ENCODE results near the gene SNU13.
A peak's percentile ranks its signal among the peaks of the same experiment; 100 is the strongest.
"Not testable (repeated sequence)": the region's sequence is repeated elsewhere in the genome, so short reads cannot be mapped to it uniquely, and the experiment has no call there.

SNU13 gene

DNA sequence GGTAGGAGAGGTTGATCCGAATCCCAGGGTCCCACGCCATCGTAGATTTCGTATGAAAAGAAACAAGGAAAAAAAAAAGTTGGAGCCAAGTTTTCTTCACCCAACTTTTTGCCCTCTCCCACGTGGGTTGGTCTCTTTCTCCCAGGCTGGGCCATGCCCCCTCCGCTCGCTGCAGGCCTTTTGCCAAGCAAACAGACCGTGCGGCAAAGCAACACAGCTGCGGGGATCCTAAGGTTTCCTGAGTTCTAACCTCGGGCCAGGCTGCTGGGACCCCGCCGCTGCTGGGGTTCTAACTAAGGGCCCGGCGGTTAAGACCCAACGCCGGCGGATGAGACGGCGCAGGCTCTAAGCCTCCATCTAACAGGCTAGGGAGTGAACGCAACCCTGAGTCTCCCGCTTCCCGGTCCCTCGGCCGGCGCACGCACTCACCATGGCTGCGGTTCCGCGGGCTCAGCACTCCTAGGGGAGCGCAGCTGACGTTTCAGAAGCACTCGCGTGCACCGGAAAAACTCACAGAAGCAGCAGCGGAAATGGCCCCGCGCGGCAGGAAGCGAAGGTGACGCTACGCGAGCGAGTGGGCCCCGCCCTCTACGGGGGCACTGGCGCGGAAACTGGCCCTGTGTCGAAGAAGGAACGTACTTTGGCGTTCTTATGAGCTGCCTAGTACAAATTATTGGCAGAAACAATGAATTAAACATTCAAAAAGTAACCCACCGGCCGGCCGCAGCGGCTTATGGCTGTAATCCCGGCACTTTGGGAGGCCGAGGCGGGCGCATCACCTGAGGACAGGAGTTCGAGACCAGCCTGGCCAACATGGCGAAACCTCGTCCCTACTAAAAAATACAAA is at the start of gene SNU13:
SNU13 (minus strand) TSS at position 503 of the 847 bp plus-strand sequence; CDS start at position 432, 71 bp downstream.
- peak; percentile 90 for DNase-seq (ENCODE audit: low spot score)

- not testable (repeated sequence) for DNase-seq (ENCODE audit: low spot score)
These were observed 44.6 kb upstream of the SNU13 start for GRCh38 chr22:41733241-41733640.

DNA sequence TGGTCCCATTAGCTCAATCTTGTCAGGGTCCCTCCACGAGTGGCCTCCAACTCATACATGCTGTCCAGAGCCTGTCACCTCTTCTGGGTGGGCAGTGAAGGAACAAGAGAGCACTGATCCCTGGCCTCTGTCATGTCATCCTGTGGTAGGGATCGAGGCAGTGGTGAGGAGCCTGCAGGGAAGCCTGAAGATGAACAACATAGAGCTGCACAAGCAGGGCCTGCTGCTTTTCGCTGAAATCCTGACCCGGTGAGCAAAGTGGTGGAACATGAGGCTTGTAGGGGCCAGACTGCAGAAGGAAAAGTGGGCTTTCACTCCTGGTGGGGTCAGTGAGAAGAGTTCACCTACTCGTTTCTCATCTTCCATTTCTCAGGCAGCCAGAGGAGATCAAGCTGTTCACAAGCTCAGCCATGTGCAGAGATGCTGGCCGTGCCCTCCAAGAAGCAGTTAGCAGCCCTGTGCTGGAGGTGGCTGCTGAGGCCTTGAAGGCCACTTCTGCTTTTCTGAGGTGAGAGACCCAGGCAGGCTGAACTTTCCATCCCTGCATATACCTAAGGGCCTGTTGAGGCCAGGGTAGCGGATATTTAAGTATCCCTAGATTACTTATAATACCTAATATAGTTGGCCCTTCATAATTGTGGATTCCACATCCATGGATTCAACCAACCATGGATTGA is 43.6 kb upstream of the SNU13 start:
- DNase-seq (ENCODE audit: low spot score) = no peak

- no peak for DNase-seq (ENCODE audit: low spot score)
These were observed 42.9 kb upstream of the SNU13 start for GRCh38 chr22:41731609-41732008.

GRCh38 chr22:41725510-41726110 is 36.9 kb upstream of the SNU13 start:
- no peak for DNase-seq (ENCODE audit: low spot score)

DNA sequence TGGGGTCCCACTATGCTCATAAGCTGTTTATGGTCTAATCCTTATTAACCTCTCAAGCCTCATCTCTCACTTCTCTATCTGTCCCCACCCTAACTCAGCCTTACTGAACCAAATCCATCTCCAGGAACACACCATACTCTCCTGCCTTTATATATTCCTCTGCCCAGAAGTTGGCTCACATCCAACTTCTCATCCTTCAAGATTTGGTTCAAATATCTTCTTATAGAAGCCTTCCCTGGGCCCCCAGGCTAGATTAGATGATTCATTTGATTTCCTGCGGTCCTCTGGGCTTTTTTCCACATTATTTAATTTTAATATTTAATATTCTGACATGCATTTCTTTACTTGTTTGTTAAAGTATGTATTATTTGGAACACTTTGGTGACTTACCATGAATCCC is 33.8 kb upstream of the SNU13 start:
- DNase-seq (ENCODE audit: low spot score) = no peak

DNA sequence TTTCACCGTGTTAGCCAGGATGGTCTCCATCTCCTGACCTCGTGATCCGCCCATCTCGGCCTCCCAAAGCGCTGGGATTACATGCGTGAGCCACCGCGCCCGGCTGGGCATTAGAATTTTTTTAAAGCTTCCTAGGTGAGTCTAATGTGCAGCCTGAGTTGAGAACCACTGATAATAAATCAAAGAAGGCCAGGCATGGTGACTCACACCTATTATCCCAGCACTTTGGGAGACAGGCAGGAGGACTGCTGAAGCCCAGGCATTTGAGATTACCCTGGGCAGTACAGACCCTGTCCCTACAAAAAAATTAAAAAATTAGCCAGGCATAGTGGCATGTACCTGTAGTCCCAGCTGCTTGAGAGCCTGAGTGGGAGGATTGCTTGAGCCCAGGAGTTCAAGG is 24.3 kb upstream of the SNU13 start:
- DNase-seq (ENCODE audit: low spot score) = no peak

GRCh38 chr22:41709341-41709740 is 20.7 kb upstream of the SNU13 start:
- DNase-seq (ENCODE audit: low spot score) = no peak

DNA sequence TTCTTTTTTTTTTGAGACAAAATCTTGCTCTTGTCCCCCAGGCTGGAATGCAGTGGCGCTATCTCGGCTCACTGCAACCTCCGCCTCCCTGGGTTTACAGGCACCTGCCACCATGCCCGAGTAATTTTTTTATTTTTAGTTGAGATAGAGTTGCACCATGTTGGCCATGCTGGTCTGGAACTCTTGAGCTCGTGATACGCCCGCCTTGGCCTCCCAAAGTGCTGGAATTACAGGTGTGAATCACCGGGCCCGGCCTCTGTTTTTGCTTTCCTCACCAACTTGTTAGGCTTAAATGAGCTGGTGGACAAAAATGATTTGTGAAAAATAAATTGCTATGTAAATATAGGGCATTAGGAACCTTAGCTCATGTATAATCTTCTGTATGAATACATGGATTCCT is 14.1 kb upstream of the SNU13 start:
- DNase-seq (ENCODE audit: low spot score) = no peak

GRCh38 chr22:41700108-41700364 is 11.4 kb upstream of the SNU13 start:
- no peak for DNase-seq (ENCODE audit: low spot score)

GRCh38 chr22:41699264-41700107 is 10.8 kb upstream of the SNU13 start, which contains the start of gene MEI1:
TSS of gene MEI1 (plus strand) at chr22:41699503. CDS start at chr22:41699539, 36 bp downstream.
- DNase-seq (ENCODE audit: low spot score) = no peak

DNA sequence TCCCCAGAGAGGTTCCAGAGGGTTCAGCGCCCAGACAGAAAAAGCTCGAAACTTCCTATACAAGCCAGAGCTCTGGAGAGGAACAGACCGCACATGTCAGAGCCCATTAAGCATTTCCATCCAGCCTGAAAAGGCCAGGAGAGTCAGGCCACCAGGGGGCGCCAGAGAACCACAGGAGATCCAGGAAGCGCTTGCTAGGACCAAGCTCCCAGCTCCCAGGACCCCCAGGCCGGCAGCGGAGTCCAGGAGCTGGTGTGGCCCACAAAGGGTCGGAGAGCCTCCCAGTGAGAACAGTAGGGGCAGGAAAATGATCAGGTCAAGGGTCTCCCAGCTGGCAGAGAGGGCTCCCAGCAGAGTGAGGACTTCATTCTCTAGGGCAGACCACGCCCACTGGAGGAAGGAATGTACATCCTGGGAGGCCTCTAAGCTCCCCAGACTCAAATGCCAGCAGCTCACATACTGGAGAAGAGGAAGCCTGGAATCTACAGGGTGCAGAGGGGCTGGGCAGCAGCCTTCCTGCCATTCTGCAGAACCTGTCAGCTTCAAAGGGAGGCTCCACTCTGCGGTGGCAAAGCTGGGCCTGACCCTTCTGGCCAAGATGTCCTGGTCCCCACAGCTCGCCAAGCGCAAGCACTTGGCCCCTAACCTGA is 8.6 kb upstream of the SNU13 start:
- peak; percentile 96 for DNase-seq (ENCODE audit: low spot score)

DNA sequence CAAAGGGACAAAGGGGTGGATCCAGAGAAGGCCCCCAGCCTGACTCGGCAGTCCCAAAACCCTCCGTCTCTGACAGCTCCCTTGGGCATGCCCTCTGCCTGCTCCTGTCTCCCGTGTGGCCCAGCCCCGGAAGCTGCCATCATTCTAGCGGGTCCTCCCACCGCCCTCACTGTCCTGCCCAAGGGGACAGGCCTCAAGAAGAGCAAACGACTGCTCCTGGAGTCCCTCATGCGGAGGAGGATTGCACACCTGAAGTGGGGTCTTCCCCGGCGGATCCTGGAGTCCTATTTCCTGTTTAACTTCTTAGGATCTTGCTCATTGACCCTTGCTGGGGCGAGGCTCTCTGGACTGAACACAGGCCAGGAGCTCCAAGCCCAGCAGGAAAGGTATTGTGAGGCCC is 8.0 kb upstream of the SNU13 start:
- DNase-seq (ENCODE audit: low spot score) = no peak

DNA sequence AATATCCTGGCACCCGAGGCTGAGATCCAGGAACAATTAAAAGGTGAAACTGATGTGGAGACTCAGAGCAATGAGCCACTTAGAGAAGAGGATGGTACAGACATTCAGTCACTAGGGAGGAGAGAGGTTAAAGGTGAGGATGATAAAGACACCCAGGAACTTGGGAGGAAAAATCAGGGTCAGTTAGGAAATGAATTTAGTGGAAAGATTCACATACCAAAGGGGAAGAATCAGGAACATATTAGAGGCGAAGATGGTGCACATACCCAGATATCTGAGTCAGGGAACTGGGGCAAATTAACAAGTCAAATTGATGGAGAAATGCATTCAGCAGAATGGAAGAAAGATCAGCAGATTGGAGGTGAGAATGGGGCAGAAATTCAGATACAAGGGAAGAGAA is 6.5 kb upstream of the SNU13 start:
- no peak for DNase-seq (ENCODE audit: low spot score)

- no peak for DNase-seq (ENCODE audit: low spot score)
These were observed 1.8 kb upstream of the SNU13 start for GRCh38 chr22:41690476-41690875.

DNA sequence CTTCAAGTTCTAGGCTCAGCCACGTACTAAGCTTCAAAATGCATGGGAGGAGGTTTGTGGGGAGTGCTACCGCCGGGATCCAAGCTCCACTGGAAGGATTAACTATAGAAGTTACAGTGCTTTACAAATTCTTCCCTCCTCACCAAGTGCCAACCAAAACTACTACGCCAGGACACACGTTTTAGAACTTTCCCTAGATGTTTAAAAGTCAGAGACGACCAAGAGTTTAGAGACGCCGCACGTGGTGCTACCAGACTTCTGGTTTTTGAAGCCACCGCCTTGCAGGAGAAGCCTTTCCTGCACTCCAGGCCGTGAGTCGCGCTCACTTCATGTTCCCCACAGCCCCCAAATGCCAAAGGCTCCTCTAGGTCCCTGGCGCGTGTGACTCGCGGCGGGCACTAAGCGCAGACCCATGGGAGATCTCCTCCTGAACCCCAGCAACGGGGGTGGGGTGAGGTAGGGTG is 734 bp downstream of the SNU13 start:
- DNase-seq (ENCODE audit: low spot score) = no peak

- not testable (repeated sequence) for DNase-seq (ENCODE audit: low spot score)
These were observed 1.8 kb downstream of the SNU13 start for GRCh38 chr22:41686890-41687289.

DNA sequence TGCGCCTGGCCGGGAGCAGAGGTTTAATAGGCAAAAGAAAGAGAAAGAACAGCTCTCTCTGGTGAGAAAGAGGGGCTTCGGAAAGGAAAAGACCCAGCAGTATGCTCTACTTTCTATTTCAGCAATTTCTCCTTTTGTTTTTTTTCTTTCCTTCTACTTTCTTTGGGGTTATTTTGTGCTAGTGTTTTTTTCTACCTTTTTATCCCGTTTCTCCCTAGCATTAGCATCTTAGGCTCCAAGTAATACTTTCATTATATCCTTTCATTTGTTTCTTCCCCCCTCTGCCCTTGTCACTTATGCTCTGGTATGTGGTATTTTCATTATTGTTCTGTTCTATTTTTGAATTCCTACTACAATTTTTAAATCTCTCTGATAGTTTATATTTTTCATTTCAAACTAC is 4.5 kb downstream of the SNU13 start:
- DNase-seq (ENCODE audit: low spot score) = no peak

DNA sequence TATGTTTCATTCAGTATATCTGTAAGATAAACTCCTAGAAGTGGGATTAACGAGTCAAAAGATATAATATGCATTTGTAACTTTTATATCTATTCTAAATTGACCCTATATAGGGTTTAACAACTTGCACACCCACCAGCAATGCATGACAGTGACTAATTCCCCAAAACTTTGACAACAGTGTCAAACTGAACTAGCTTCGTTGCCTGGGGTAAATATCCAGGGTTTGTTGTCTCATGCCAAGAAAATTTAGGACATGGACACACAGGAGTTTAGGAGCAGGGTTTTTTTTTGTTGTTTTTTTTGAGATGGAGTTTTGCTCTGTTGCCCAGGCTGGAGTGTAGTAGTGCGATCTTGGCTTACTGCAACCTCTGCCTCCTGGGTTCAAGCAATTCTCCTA is 5.1 kb downstream of the SNU13 start:
- DNase-seq (ENCODE audit: low spot score) = no peak

DNA sequence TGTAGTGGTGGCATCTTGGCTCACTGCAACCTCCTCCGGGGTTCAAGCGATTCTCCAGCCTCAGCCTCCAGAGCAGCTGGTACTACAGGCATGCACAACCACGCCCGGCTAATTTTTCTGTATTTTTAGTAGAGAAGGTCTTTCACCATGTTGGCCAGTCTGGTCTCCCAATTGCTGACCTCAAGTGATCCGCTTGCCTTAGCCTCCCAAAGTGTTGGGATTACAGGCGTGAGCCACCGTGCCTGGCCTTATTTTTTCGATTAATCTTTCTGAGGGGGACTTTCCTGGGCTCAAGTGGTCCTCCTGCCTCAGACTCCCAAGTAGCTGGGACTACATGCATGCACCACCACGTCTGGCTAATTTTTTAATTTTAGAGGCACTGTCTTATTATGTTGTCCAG is 5.6 kb downstream of the SNU13 start:
- DNase-seq (ENCODE audit: low spot score) = no peak

DNA sequence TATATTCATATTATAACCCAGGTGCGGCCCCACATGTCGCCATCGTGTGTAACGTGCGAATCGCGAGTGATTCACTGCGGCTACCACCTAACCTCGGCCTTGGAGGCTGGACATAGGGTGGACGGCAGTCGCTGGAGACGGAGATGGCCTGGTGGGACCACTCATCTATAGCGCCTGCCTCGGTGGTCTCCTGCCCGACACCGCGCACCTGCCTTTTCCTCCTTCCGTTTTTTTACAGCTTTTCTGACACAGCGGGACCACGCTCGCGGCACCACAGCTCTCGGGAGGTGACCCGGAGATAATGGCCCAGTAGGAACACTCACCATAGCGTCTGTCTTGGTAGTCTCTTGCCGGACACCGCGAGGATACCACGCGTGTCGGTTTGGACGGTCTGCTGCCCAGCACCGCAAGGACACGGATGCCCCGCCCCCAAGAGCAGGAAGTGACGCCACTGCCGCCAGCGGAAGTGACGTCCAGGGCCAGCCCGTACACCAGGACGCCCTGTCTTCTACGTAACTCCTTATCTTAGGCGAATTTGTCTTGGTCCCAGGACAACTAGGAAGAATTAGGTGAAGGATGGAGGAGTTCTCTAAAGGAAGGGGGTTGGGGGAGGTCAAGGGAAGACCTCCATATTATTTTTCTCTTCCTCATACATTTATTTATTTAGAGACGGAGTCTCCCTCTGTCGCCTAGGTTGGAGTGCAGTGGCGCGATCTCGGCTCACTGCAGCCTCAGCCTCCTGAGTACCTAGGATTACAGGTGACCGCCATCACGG is 6.4 kb downstream of the SNU13 start:
- peak; percentile 68 for DNase-seq (ENCODE audit: low spot score)
